GM23338 (cell line): ENCODE results near the gene HSPA12B. TPM values are rescaled to one million over a fixed set of nuclear protein-coding genes. Genes with fewer than 3 reads are reported as not detected.

Experiments
- ATAC-seq: fragments of 200-7000 bp; cut with Tn5 transposase; 3 replicates; pipeline ENCODE4 v1.9.1; 2020
- DNase-seq: peaks from one replicate; pipeline ENCODE4 v3.0.0-alpha.2; 2015; ENCODE audit warnings: low spot score
- H2AFZ ChIP-seq: fragments of 200-600 bp; sonication (generic); 2 replicates; pipeline ENCODE4 v1.8.0; 2016; ENCODE audit warnings: antibody characterized with exemption, mild to moderate bottlenecking, moderate library complexity
- H3F3A ChIP-seq: fragments of 200-600 bp; sonication (generic); replicated peaks from 2 replicates; pipeline ENCODE4 v1.8.0; 2017; ENCODE audit warnings: antibody characterized with exemption, mixed run types, low read depth
- H3K27ac ChIP-seq: fragments of 200-600 bp; sonication (generic); 2 replicates; pipeline ENCODE4 v1.6.1; 2016; ENCODE audit warnings: low read depth
- H3K27me3 ChIP-seq: fragments of 200-600 bp; sonication (generic); 2 replicates; pipeline ENCODE4 v1.8.0; 2016; ENCODE audit warnings: mild to moderate bottlenecking, mixed run types, moderate library complexity; ENCODE audit not compliant: insufficient read depth
- H3K36me3 ChIP-seq: fragments of 200-600 bp; sonication (generic); 2 replicates; pipeline ENCODE4 v1.8.0; 2016; ENCODE audit warnings: mild to moderate bottlenecking; ENCODE audit not compliant: insufficient read depth
- H3K4me1 ChIP-seq: fragments of 200-600 bp; sonication (generic); 2 replicates; pipeline ENCODE4 v1.8.0; 2016; ENCODE audit warnings: mild to moderate bottlenecking, moderate library complexity; ENCODE audit not compliant: insufficient read depth
- H3K4me2 ChIP-seq: fragments of 200-600 bp; sonication (generic); 2 replicates; pipeline ENCODE4 v1.7.1; 2017; ENCODE audit warnings: mixed run types
- H3K4me3 ChIP-seq: fragments of 200-600 bp; sonication (generic); 2 replicates; pipeline ENCODE4 v1.6.1; 2016; ENCODE audit warnings: mixed run types
- H3K79me2 ChIP-seq: fragments of 200-600 bp; sonication (generic); replicated peaks from 2 replicates; pipeline ENCODE4 v1.8.0; 2017; ENCODE audit warnings: mild to moderate bottlenecking; ENCODE audit not compliant: insufficient read depth
- H3K9me2 ChIP-seq: fragments of 200-600 bp; sonication (generic); 2 replicates; pipeline ENCODE4 v1.8.0; 2017; ENCODE audit not compliant: insufficient read depth
- H4K20me1 ChIP-seq: fragments of 200-600 bp; sonication (generic); replicated peaks from 2 replicates; pipeline ENCODE4 v1.8.0; 2017; ENCODE audit warnings: mild to moderate bottlenecking; ENCODE audit not compliant: insufficient read depth
- H3K27ac Mint-ChIP-seq: 2 replicates; pipeline ENCODE4 v1.8.0; 2020; ENCODE audit warnings: inconsistent platforms, mild to moderate bottlenecking, moderate library complexity, mixed read lengths
- H3K27me3 Mint-ChIP-seq: 3 replicates; pipeline ENCODE4 v1.8.0; 2022; ENCODE audit warnings: low read depth, mild to moderate bottlenecking, moderate library complexity, mixed read lengths, inconsistent platforms; ENCODE audit not compliant: insufficient read depth, poor library complexity
- H3K36me3 Mint-ChIP-seq: 3 replicates; pipeline ENCODE4 v1.8.0; 2021; ENCODE audit warnings: low read depth, mild to moderate bottlenecking, inconsistent platforms, moderate library complexity, mixed read lengths
- H3K4me1 Mint-ChIP-seq: 3 replicates; pipeline ENCODE4 v1.8.0; 2020; ENCODE audit warnings: mild to moderate bottlenecking, inconsistent platforms, mixed read lengths
- H3K4me3 Mint-ChIP-seq: 3 replicates; pipeline ENCODE4 v1.8.0; 2021; ENCODE audit warnings: moderate library complexity, mild to moderate bottlenecking, inconsistent platforms, mixed read lengths
- H3K9me3 Mint-ChIP-seq: 3 replicates; pipeline ENCODE4 v1.8.0; 2020; ENCODE audit warnings: moderate library complexity, mild to moderate bottlenecking, inconsistent platforms, mixed read lengths
- CREB1 ChIP-seq: fragments of 250-450 bp; sonication (Bioruptor Pico); IDR thresholded peaks from 2 replicates; pipeline ENCODE4 v1.5.0; 2020; ENCODE audit warnings: low read depth, mild to moderate bottlenecking, moderate library complexity
- EZH2 ChIP-seq: fragments of 200-600 bp; sonication (generic); IDR thresholded peaks from one replicate; pipeline ENCODE4 v1.8.0; 2017; ENCODE audit warnings: antibody characterized with exemption, mild to moderate bottlenecking, low read depth; ENCODE audit not compliant: unreplicated experiment
- EZH2phosphoT487 ChIP-seq: fragments of 200-600 bp; sonication (generic); IDR thresholded peaks from one replicate; pipeline ENCODE4 v1.8.1; 2018; ENCODE audit warnings: antibody characterized with exemption; ENCODE audit not compliant: unreplicated experiment
- JUNB ChIP-seq: IDR thresholded peaks from one replicate; pipeline ENCODE4 v1.6.1; 2016; ENCODE audit warnings: antibody characterized with exemption; ENCODE audit not compliant: unreplicated experiment
- NANOG ChIP-seq: IDR thresholded peaks from 2 replicates; pipeline ENCODE4 v1.6.1; 2016; ENCODE audit warnings: antibody characterized with exemption, borderline replicate concordance
- POLR2AphosphoS5 ChIP-seq: IDR thresholded peaks from 2 replicates; pipeline ENCODE4 v1.6.1; 2016; ENCODE audit warnings: antibody characterized with exemption, low read depth
- STAT1 ChIP-seq: IDR thresholded peaks from one replicate; pipeline ENCODE4 v1.6.1; 2016; ENCODE audit warnings: antibody characterized with exemption; ENCODE audit not compliant: unreplicated experiment
- ZNF114 ChIP-seq: fragments of 250-450 bp; sonication (Bioruptor Pico); IDR thresholded peaks from 2 replicates; pipeline ENCODE4 v1.5.0; 2020; ENCODE audit warnings: mild to moderate bottlenecking, moderate library complexity
- ZNF331 ChIP-seq: fragments of 250-450 bp; sonication (Bioruptor Pico); IDR thresholded peaks from 2 replicates; pipeline ENCODE4 v1.5.0; 2020; ENCODE audit warnings: low read depth, mild to moderate bottlenecking, moderate library complexity
- polyA plus RNA-seq: library from polyadenylated mRNA; unstranded; fragments of >200 nt; fragmentation: Nextera tagmentation; extraction: Ambion mirVana; gene quantifications from 2 replicates; pipeline ENCODE4 v1.2.1, GENCODE V29; 2016
- total RNA-seq: library from RNA; depleted of rRNA; stranded (reverse); fragments of >200 nt; shearing (Covaris generic); gene quantifications from 2 replicates; pipeline ENCODE4 v1.2.3, GENCODE V29; 2014
- TF ChIP-seq, protein P1 (sequence below): IDR thresholded peaks from one replicate; pipeline ENCODE4 v1.6.1; 2018; ENCODE audit warnings: antibody characterized with exemption; ENCODE audit not compliant: unreplicated experiment
- TF ChIP-seq, protein P2 (sequence below): fragments of 250-450 bp; sonication (Bioruptor Pico); IDR thresholded peaks from 2 replicates; pipeline ENCODE4 v1.5.0; 2020; ENCODE audit warnings: mild to moderate bottlenecking, moderate library complexity
- TF ChIP-seq, protein P3 (sequence below), 2 experiments: fragments of 200-600 bp in 1 of 2; sonication (generic) in 1 of 2; conservative IDR thresholded peaks; 2 replicates each; pipeline versions ENCODE4 v1.5.1 to v1.6.1; 2016 to 2017; ENCODE audit warnings: antibody characterized with exemption in 2 of 2, low read depth in 2 of 2, mild to moderate bottlenecking in 2 of 2, moderate library complexity in 1 of 2
- TF ChIP-seq, protein P4 (sequence below): IDR thresholded peaks from 2 replicates; pipeline ENCODE4 v1.6.1; 2016; ENCODE audit warnings: antibody characterized with exemption

The HSPA12B gene
- total and polyA plus RNA-seq, 2 experiments from 2014 or later, result 2.8 to 6.5 TPM

DNA sequence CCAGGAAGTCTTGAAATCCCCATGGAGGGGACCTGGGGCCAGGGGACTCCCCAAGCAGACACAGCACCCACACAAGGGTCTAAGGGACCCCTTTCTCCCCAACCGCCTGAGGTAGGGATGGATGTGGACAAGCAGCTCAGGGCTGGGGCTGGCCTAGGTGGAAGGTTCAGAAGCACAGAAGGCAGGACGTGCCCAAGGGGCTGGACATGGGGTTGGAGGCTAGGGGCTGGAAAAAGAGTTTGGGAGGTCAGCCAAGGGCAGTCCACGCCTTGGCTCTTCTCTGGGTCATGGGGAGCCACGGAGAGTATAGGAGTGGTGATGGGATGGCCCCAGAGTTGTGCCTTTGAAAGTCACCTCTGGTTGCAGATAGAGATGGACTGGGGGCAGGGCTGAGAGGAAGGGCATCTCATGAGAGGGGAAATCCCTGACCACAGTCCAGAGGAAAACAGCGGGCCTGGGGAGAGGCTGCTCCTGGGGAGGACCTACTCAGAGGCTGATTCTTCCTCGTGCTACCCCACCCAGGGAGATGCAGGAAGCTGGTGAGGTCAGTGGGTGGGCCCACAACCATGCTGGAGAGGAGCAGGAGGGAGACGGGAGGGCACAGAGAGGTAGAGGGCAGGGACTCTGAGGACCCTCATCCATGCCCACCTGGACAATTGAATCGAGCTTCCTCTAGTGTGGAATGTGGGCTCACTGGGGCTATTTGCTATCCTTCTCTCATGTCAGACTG is 2.5 kb upstream of the HSPA12B start:
- H3K4me2 ChIP-seq, result no peak overlapping the region
- ATAC-seq (no peak), DNase-seq (no peak)
- no peaks in the 10 kb centered on the region; the same call in 1 of the 3 replicates for H3K9me3 Mint-ChIP-seq
- H3K4me3 ChIP-seq, result no peak overlapping the region
- H3K36me3 Mint-ChIP-seq, result no peaks in the 10 kb centered on the region; the same call in 2 of the 3 replicates
- H3K9me2 ChIP-seq, result no peaks in the 10 kb centered on the region
- no peaks in the 10 kb centered on the region for H3F3A ChIP-seq
- peaks cover 37% of the 10 kb centered on the region for H3K27me3 ChIP-seq
- TF ChIP-seq, protein P1, sequence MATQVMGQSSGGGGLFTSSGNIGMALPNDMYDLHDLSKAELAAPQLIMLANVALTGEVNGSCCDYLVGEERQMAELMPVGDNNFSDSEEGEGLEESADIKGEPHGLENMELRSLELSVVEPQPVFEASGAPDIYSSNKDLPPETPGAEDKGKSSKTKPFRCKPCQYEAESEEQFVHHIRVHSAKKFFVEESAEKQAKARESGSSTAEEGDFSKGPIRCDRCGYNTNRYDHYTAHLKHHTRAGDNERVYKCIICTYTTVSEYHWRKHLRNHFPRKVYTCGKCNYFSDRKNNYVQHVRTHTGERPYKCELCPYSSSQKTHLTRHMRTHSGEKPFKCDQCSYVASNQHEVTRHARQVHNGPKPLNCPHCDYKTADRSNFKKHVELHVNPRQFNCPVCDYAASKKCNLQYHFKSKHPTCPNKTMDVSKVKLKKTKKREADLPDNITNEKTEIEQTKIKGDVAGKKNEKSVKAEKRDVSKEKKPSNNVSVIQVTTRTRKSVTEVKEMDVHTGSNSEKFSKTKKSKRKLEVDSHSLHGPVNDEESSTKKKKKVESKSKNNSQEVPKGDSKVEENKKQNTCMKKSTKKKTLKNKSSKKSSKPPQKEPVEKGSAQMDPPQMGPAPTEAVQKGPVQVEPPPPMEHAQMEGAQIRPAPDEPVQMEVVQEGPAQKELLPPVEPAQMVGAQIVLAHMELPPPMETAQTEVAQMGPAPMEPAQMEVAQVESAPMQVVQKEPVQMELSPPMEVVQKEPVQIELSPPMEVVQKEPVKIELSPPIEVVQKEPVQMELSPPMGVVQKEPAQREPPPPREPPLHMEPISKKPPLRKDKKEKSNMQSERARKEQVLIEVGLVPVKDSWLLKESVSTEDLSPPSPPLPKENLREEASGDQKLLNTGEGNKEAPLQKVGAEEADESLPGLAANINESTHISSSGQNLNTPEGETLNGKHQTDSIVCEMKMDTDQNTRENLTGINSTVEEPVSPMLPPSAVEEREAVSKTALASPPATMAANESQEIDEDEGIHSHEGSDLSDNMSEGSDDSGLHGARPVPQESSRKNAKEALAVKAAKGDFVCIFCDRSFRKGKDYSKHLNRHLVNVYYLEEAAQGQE, result no peak
- TF ChIP-seq, protein P2, sequence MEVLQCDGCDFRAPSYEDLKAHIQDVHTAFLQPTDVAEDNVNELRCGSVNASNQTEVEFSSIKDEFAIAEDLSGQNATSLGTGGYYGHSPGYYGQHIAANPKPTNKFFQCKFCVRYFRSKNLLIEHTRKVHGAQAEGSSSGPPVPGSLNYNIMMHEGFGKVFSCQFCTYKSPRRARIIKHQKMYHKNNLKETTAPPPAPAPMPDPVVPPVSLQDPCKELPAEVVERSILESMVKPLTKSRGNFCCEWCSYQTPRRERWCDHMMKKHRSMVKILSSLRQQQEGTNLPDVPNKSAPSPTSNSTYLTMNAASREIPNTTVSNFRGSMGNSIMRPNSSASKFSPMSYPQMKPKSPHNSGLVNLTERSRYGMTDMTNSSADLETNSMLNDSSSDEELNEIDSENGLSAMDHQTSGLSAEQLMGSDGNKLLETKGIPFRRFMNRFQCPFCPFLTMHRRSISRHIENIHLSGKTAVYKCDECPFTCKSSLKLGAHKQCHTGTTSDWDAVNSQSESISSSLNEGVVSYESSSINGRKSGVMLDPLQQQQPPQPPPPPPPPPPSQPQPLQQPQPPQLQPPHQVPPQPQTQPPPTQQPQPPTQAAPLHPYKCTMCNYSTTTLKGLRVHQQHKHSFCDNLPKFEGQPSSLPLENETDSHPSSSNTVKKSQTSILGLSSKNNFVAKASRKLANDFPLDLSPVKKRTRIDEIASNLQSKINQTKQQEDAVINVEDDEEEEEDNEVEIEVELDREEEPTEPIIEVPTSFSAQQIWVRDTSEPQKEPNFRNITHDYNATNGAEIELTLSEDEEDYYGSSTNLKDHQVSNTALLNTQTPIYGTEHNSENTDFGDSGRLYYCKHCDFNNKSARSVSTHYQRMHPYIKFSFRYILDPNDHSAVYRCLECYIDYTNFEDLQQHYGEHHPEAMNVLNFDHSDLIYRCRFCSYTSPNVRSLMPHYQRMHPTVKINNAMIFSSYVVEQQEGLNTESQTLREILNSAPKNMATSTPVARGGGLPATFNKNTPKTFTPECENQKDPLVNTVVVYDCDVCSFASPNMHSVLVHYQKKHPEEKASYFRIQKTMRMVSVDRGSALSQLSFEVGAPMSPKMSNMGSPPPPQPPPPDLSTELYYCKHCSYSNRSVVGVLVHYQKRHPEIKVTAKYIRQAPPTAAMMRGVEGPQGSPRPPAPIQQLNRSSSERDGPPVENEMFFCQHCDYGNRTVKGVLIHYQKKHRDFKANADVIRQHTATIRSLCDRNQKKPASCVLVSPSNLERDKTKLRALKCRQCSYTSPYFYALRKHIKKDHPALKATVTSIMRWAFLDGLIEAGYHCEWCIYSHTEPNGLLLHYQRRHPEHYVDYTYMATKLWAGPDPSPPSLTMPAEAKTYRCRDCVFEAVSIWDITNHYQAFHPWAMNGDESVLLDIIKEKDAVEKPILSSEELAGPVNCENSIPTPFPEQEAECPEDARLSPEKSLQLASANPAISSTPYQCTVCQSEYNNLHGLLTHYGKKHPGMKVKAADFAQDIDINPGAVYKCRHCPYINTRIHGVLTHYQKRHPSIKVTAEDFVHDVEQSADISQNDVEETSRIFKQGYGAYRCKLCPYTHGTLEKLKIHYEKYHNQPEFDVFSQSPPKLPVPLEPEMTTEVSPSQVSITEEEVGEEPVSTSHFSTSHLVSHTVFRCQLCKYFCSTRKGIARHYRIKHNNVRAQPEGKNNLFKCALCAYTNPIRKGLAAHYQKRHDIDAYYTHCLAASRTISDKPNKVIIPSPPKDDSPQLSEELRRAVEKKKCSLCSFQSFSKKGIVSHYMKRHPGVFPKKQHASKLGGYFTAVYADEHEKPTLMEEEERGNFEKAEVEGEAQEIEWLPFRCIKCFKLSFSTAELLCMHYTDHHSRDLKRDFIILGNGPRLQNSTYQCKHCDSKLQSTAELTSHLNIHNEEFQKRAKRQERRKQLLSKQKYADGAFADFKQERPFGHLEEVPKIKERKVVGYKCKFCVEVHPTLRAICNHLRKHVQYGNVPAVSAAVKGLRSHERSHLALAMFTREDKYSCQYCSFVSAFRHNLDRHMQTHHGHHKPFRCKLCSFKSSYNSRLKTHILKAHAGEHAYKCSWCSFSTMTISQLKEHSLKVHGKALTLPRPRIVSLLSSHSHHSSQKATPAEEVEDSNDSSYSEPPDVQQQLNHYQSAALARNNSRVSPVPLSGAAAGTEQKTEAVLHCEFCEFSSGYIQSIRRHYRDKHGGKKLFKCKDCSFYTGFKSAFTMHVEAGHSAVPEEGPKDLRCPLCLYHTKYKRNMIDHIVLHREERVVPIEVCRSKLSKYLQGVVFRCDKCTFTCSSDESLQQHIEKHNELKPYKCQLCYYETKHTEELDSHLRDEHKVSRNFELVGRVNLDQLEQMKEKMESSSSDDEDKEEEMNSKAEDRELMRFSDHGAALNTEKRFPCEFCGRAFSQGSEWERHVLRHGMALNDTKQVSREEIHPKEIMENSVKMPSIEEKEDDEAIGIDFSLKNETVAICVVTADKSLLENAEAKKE (CRISPR knock-in tag), result no peak
- TF ChIP-seq ZNF331, result no peak
- no peak for TF ChIP-seq EZH2
- TF ChIP-seq POLR2AphosphoS5, result no peak
- TF ChIP-seq, protein P3, sequence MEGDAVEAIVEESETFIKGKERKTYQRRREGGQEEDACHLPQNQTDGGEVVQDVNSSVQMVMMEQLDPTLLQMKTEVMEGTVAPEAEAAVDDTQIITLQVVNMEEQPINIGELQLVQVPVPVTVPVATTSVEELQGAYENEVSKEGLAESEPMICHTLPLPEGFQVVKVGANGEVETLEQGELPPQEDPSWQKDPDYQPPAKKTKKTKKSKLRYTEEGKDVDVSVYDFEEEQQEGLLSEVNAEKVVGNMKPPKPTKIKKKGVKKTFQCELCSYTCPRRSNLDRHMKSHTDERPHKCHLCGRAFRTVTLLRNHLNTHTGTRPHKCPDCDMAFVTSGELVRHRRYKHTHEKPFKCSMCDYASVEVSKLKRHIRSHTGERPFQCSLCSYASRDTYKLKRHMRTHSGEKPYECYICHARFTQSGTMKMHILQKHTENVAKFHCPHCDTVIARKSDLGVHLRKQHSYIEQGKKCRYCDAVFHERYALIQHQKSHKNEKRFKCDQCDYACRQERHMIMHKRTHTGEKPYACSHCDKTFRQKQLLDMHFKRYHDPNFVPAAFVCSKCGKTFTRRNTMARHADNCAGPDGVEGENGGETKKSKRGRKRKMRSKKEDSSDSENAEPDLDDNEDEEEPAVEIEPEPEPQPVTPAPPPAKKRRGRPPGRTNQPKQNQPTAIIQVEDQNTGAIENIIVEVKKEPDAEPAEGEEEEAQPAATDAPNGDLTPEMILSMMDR (conservative IDR thresholded peaks at IDR 0.05; ENCODE audit: low read depth in 2 of 2), result no peak
- no peak for TF ChIP-seq EZH2phosphoT487
- no peak for TF ChIP-seq CREB1 (CRISPR knock-in tag)
- TF ChIP-seq JUNB, result no peak
- no peak for TF ChIP-seq STAT1
- TF ChIP-seq ZNF114, result no peak
- TF ChIP-seq, protein P4, sequence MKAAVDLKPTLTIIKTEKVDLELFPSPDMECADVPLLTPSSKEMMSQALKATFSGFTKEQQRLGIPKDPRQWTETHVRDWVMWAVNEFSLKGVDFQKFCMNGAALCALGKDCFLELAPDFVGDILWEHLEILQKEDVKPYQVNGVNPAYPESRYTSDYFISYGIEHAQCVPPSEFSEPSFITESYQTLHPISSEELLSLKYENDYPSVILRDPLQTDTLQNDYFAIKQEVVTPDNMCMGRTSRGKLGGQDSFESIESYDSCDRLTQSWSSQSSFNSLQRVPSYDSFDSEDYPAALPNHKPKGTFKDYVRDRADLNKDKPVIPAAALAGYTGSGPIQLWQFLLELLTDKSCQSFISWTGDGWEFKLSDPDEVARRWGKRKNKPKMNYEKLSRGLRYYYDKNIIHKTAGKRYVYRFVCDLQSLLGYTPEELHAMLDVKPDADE, result no peak
- no peak for TF ChIP-seq NANOG
- H3K79me2 ChIP-seq, result no peaks in the 10 kb centered on the region
- no peak overlapping the region for H3K4me3 Mint-ChIP-seq
- H3K4me1 Mint-ChIP-seq, result peaks cover 19% of the 10 kb centered on the region
- no peak overlapping the region for H3K27ac Mint-ChIP-seq
- H3K27ac ChIP-seq, result no peak overlapping the region
- no peaks in the 10 kb centered on the region for H3K36me3 ChIP-seq
- H2AFZ ChIP-seq, result no peak overlapping the region
- H3K4me1 ChIP-seq, result peaks cover 13% of the 10 kb centered on the region
- H4K20me1 ChIP-seq, result no peaks in the 10 kb centered on the region
- peaks cover 35% of the 10 kb centered on the region for H3K27me3 Mint-ChIP-seq
